SK-N-SH (cell line): ENCODE results near the gene RAD51B.
A peak's percentile ranks its signal among the peaks of the same experiment; 100 is the strongest.

Experiments
- EP300 ChIP-seq, 2 experiments: IDR thresholded peaks; 2 replicates each; pipeline versions ENCODE4 v1.4.0 to v1.6.1; 2012; ENCODE audit warnings: borderline replicate concordance in 1 of 2, low read depth in 1 of 2, low read length in 1 of 2
- POLR2AphosphoS5 ChIP-seq: IDR thresholded peaks from 2 replicates; pipeline ENCODE4 v1.6.1; 2012; ENCODE audit warnings: low read depth, low read length
- RFX5 ChIP-seq: IDR thresholded peaks from 2 replicates; pipeline ENCODE4 v1.6.1; 2012; ENCODE audit warnings: mild to moderate bottlenecking, improper control_type of control experiment, low read length
- TF ChIP-seq, protein P1 (sequence below): IDR thresholded peaks from 2 replicates; pipeline ENCODE4; 2012
- TF ChIP-seq, protein P2 (sequence below): IDR thresholded peaks from 2 replicates; pipeline ENCODE4 v1.6.1; 2012; ENCODE audit warnings: mild to moderate bottlenecking, low read depth, low read length, moderate library complexity
- TF ChIP-seq, protein P3 (sequence below): fragments of 200-600 bp; sonication (generic); IDR thresholded peaks from 2 replicates; pipeline ENCODE4 v1.6.1; 2017; ENCODE audit warnings: antibody characterized with exemption, mild to moderate bottlenecking, moderate library complexity

DNA sequence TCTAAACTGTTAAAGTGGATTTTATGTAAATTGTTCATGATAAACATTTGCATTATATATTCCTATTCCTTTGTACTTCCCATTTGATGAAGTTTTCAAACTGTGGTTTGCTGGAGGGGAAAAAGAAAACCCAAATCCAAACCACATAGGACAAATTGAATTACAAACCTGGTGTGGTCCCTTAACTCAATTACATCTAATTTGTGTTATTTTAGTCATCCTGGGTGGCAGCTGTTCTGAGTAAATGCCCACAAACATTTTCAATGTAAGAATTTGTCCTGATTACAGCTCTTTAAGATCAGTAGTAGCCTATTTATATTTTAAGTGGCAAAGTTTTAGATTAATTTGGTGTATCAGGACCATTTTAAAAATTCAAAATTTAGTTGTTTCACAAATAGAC lies 153.9 kb downstream of the RAD51B start:
- TF ChIP-seq POLR2AphosphoS5 (peak; percentile 42; the same call in 1 of the 2 replicates), RFX5 (no peak), EP300 (IDR thresholded peaks at IDR 0.05; ENCODE audit: borderline replicate concordance in 1 of 2, low read depth in 1 of 2, low read length in 1 of 2) (peak in 1 of 2 experiments; percentile 68; a peak in 1 of 4 replicates)
- TF ChIP-seq, protein P1, sequence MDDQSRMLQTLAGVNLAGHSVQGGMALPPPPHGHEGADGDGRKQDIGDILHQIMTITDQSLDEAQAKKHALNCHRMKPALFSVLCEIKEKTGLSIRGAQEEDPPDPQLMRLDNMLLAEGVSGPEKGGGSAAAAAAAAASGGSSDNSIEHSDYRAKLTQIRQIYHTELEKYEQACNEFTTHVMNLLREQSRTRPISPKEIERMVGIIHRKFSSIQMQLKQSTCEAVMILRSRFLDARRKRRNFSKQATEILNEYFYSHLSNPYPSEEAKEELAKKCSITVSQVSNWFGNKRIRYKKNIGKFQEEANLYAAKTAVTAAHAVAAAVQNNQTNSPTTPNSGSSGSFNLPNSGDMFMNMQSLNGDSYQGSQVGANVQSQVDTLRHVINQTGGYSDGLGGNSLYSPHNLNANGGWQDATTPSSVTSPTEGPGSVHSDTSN: no peak
- TF ChIP-seq, protein P2, sequence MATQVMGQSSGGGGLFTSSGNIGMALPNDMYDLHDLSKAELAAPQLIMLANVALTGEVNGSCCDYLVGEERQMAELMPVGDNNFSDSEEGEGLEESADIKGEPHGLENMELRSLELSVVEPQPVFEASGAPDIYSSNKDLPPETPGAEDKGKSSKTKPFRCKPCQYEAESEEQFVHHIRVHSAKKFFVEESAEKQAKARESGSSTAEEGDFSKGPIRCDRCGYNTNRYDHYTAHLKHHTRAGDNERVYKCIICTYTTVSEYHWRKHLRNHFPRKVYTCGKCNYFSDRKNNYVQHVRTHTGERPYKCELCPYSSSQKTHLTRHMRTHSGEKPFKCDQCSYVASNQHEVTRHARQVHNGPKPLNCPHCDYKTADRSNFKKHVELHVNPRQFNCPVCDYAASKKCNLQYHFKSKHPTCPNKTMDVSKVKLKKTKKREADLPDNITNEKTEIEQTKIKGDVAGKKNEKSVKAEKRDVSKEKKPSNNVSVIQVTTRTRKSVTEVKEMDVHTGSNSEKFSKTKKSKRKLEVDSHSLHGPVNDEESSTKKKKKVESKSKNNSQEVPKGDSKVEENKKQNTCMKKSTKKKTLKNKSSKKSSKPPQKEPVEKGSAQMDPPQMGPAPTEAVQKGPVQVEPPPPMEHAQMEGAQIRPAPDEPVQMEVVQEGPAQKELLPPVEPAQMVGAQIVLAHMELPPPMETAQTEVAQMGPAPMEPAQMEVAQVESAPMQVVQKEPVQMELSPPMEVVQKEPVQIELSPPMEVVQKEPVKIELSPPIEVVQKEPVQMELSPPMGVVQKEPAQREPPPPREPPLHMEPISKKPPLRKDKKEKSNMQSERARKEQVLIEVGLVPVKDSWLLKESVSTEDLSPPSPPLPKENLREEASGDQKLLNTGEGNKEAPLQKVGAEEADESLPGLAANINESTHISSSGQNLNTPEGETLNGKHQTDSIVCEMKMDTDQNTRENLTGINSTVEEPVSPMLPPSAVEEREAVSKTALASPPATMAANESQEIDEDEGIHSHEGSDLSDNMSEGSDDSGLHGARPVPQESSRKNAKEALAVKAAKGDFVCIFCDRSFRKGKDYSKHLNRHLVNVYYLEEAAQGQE: no peak
- TF ChIP-seq, protein P3, sequence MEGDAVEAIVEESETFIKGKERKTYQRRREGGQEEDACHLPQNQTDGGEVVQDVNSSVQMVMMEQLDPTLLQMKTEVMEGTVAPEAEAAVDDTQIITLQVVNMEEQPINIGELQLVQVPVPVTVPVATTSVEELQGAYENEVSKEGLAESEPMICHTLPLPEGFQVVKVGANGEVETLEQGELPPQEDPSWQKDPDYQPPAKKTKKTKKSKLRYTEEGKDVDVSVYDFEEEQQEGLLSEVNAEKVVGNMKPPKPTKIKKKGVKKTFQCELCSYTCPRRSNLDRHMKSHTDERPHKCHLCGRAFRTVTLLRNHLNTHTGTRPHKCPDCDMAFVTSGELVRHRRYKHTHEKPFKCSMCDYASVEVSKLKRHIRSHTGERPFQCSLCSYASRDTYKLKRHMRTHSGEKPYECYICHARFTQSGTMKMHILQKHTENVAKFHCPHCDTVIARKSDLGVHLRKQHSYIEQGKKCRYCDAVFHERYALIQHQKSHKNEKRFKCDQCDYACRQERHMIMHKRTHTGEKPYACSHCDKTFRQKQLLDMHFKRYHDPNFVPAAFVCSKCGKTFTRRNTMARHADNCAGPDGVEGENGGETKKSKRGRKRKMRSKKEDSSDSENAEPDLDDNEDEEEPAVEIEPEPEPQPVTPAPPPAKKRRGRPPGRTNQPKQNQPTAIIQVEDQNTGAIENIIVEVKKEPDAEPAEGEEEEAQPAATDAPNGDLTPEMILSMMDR: no peak
